Fibroblast of skin of right biceps (primary cell): ENCODE data around the gene SMARCAD1.

Experiments
- DNase-seq: peaks from one replicate; pipeline ENCODE4 v3.0.0-alpha.2; 2013

Gene SMARCAD1

GRCh38 chr4:94207469-94208224 lies at the start of gene SMARCAD1:
TSS of gene SMARCAD1 (plus strand) at chr4:94207865. CDS start at chr4:94208395, 530 bp downstream.
- peak; percentile 96 for DNase-seq

- DNase-seq = no peak
These were observed 48.8 kb upstream of the SMARCAD1 start for GRCh38 chr4:94158883-94159282.

GRCh38 chr4:94159790-94160189 lies 47.9 kb upstream of the SMARCAD1 start:
- DNase-seq = no peak

GRCh38 chr4:94160774-94161173 lies 46.9 kb upstream of the SMARCAD1 start:
- no peak for DNase-seq

GRCh38 chr4:94165256-94165655 lies 42.4 kb upstream of the SMARCAD1 start:
- DNase-seq = no peak

- DNase-seq = no peak
These were observed 39.3 kb upstream of the SMARCAD1 start for GRCh38 chr4:94168321-94168720.

GRCh38 chr4:94169803-94170372 lies 37.8 kb upstream of the SMARCAD1 start:
- no peak for DNase-seq

- DNase-seq = no peak
These were observed 36.0 kb upstream of the SMARCAD1 start for GRCh38 chr4:94171616-94172015.

GRCh38 chr4:94175553-94176261 lies 32.0 kb upstream of the SMARCAD1 start:
- DNase-seq = no peak

- DNase-seq = no peak
These were observed 29.8 kb upstream of the SMARCAD1 start for GRCh38 chr4:94177822-94178221.

- no peak for DNase-seq
These were observed 25.9 kb upstream of the SMARCAD1 start for GRCh38 chr4:94181815-94182214.

GRCh38 chr4:94202769-94203168 lies 4.9 kb upstream of the SMARCAD1 start:
- DNase-seq = no peak

GRCh38 chr4:94208266-94208665 lies 601 bp downstream of the SMARCAD1 start:
- no peak for DNase-seq

GRCh38 chr4:94208918-94209317 lies 1.3 kb downstream of the SMARCAD1 start:
- DNase-seq = no peak

GRCh38 chr4:94211861-94212260 lies 4.2 kb downstream of the SMARCAD1 start:
- no peak for DNase-seq

GRCh38 chr4:94214703-94215319 lies 7.1 kb downstream of the SMARCAD1 start:
- no peak for DNase-seq

- no peak for DNase-seq
These were observed 8.7 kb downstream of the SMARCAD1 start for GRCh38 chr4:94216394-94216793.

- DNase-seq = peak; percentile 13
These were observed 11.7 kb downstream of the SMARCAD1 start for GRCh38 chr4:94219402-94219801.

GRCh38 chr4:94221916-94222315 lies 14.3 kb downstream of the SMARCAD1 start:
- no peak for DNase-seq

GRCh38 chr4:94225449-94225848 lies 17.8 kb downstream of the SMARCAD1 start:
- DNase-seq = no peak

GRCh38 chr4:94226763-94227162 lies 19.1 kb downstream of the SMARCAD1 start:
- no peak for DNase-seq

- no peak for DNase-seq
These were observed 21.0 kb downstream of the SMARCAD1 start for GRCh38 chr4:94228493-94229216.

GRCh38 chr4:94232519-94232918 lies 24.9 kb downstream of the SMARCAD1 start:
- no peak for DNase-seq
